ENCODE data around the gene SLC41A3.

DNA sequence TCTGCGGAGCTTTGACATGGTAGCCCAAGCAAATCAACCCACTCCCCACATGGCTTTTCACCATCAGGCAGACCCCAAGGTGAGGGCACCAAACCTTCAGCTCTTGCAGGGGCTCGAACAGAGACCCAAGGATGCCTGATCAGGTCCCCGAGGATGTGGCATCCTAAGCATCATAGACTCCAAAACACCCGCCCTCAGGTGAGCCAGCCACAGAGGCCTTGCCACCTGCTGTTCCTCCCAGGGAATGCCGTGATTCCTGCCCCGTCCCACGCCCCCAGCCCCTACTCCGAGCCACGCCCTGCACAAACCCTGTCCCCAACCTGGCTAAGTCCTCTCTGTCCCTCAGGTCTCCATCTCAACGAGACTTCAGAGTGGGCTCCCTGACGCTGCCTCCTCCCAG, 34.7 kb upstream of the SLC41A3 start:
- TF ChIP-seq POLR2A (IDR thresholded peaks at IDR 0.05; ENCODE audit: low read length) (no peak), GATA1 (IDR thresholded peaks at IDR 0.05; ENCODE audit: low read depth, low read length) (no peak)

All from erythroblast (primary cell).